ENCODE data around the gene PPA2. TPM values are rescaled to one million over a fixed set of nuclear protein-coding genes. Genes with fewer than 3 reads are reported as not detected.

The PPA2 gene
- total RNA-seq, 4 donors from 2014 or later = 85.4 to 170 (median 113) TPM

- Histone ChIP-seq H3K4me3 (no peak overlapping the region), H3K36me3 (peaks cover 12% of the 10 kb centered on the region), H3K9me3 (no peaks in the 10 kb centered on the region), H3K27ac (no peak overlapping the region), H3K27me3 (no peaks in the 10 kb centered on the region), H3K4me1 (no peaks in the 10 kb centered on the region)
- 87% methylated on average over 3 of the region's 3 CpGs for WGBS
- no peak for DNase-seq (ENCODE audit: low spot score in 2 of 2)
- TF ChIP-seq POLR2A (IDR thresholded peaks at IDR 0.05) (no peak), EP300 (IDR thresholded peaks at IDR 0.05) (no peak), POLR2AphosphoS5 (IDR thresholded peaks at IDR 0.05) (no peak), CTCF (IDR thresholded peaks at IDR 0.05) (no peak)
Measured at GRCh38 chr4:105374071-105374470, 99.8 kb downstream of the PPA2 start.

GRCh38 chr4:105373324-105373723 is 100.5 kb downstream of the PPA2 start:
- no peak for DNase-seq (ENCODE audit: low spot score in 2 of 2)
- H3K27ac ChIP-seq = no peak overlapping the region
- no peak overlapping the region for H3K4me3 ChIP-seq
- TF ChIP-seq EP300 (IDR thresholded peaks at IDR 0.05) (no peak), POLR2AphosphoS5 (IDR thresholded peaks at IDR 0.05) (no peak), POLR2A (IDR thresholded peaks at IDR 0.05) (no peak), CTCF (IDR thresholded peaks at IDR 0.05) (no peak)
- 79% methylated on average over 3 of the region's 3 CpGs for WGBS
- no peaks in the 10 kb centered on the region for H3K9me3 ChIP-seq
- no peaks in the 10 kb centered on the region for H3K4me1 ChIP-seq
- H3K36me3 ChIP-seq = peaks cover 18% of the 10 kb centered on the region
- H3K27me3 ChIP-seq = no peaks in the 10 kb centered on the region

GRCh38 chr4:105369988-105370387 is 103.9 kb downstream of the PPA2 start:
- Histone ChIP-seq H3K27ac (no peak overlapping the region), H3K4me1 (no peaks in the 10 kb centered on the region), H3K4me3 (no peak overlapping the region), H3K27me3 (no peaks in the 10 kb centered on the region), H3K36me3 (peaks cover 32% of the 10 kb centered on the region), H3K9me3 (no peaks in the 10 kb centered on the region)
- no peak for DNase-seq (ENCODE audit: low spot score in 2 of 2)
- TF ChIP-seq POLR2AphosphoS5 (IDR thresholded peaks at IDR 0.05) (no peak), POLR2A (IDR thresholded peaks at IDR 0.05) (no peak), CTCF (IDR thresholded peaks at IDR 0.05) (no peak), EP300 (IDR thresholded peaks at IDR 0.05) (no peak)
- 92% methylated on average over 1 of the region's 1 CpG for WGBS

- H3K4me3 ChIP-seq = no peak overlapping the region
- no peaks in the 10 kb centered on the region for H3K4me1 ChIP-seq
- TF ChIP-seq POLR2A (IDR thresholded peaks at IDR 0.05) (no peak), EP300 (IDR thresholded peaks at IDR 0.05) (no peak), CTCF (IDR thresholded peaks at IDR 0.05) (no peak), POLR2AphosphoS5 (IDR thresholded peaks at IDR 0.05) (no peak)
- H3K36me3 ChIP-seq = peaks cover 14% of the 10 kb centered on the region
- peaks cover 4% of the 10 kb centered on the region for H3K9me3 ChIP-seq
- no peaks in the 10 kb centered on the region for H3K27me3 ChIP-seq
- DNase-seq (ENCODE audit: low spot score in 2 of 2) = no peak
- no peak overlapping the region for H3K27ac ChIP-seq
Measured at GRCh38 chr4:105361053-105361452, 112.8 kb downstream of the PPA2 start.

- H3K4me1 ChIP-seq = no peaks in the 10 kb centered on the region
- peaks cover 8% of the 10 kb centered on the region for H3K36me3 ChIP-seq
- no peak overlapping the region for H3K4me3 ChIP-seq
- H3K27me3 ChIP-seq = no peaks in the 10 kb centered on the region
- no peak for DNase-seq (ENCODE audit: low spot score in 2 of 2)
- H3K27ac ChIP-seq = no peak overlapping the region
- H3K9me3 ChIP-seq = no peaks in the 10 kb centered on the region
- TF ChIP-seq CTCF (IDR thresholded peaks at IDR 0.05) (no peak), POLR2AphosphoS5 (IDR thresholded peaks at IDR 0.05) (no peak), EP300 (IDR thresholded peaks at IDR 0.05) (no peak), POLR2A (IDR thresholded peaks at IDR 0.05) (no peak)
Measured at GRCh38 chr4:105357258-105357980, 116.4 kb downstream of the PPA2 start.

Data from suprapubic skin (tissue), 4 donors.